BLaER1 (cell line): ENCODE measurements around the gene MIB1.

Experiments used
- H3K27ac ChIP-seq: shearing (Covaris generic); formaldehyde crosslinking; 2 replicates; pipeline ENCODE4 v1.8.1; 2022
- H3K27me3 ChIP-seq: shearing (Covaris generic); formaldehyde crosslinking; 2 replicates; pipeline ENCODE4 v1.8.1; 2022
- H3K36me3 ChIP-seq: shearing (Covaris generic); formaldehyde crosslinking; 2 replicates; pipeline ENCODE4 v1.8.1; 2022
- H3K4me1 ChIP-seq: shearing (Covaris generic); formaldehyde crosslinking; 2 replicates; pipeline ENCODE4 v1.8.1; 2022
- H3K4me2 ChIP-seq: shearing (Covaris generic); formaldehyde crosslinking; 2 replicates; pipeline ENCODE4 v1.8.1; 2022
- H3K4me3 ChIP-seq: shearing (Covaris generic); formaldehyde crosslinking; 2 replicates; pipeline ENCODE4 v1.8.1; 2022
- H3K9ac ChIP-seq: shearing (Covaris generic); formaldehyde crosslinking; 2 replicates; pipeline ENCODE4 v1.8.1; 2022
- H3K9me3 ChIP-seq: shearing (Covaris generic); formaldehyde crosslinking; 2 replicates; pipeline ENCODE4 v1.8.1; 2022
- H4K20me1 ChIP-seq: shearing (Covaris generic); formaldehyde crosslinking; 2 replicates; pipeline ENCODE4 v1.8.1; 2022
- Cebpa-rat ChIP-seq: shearing (Covaris generic); IDR thresholded peaks from 2 replicates; pipeline ENCODE4 v1.8.1; 2022

Gene MIB1

GRCh38 chr18:21903709-21904108 lies 163.1 kb downstream of the MIB1 start:
- TF ChIP-seq Cebpa-rat = no peak
- Histone ChIP-seq H3K27me3 (no peaks in the 10 kb centered on the region), H3K4me2 (no peak overlapping the region), H3K4me1 (no peaks in the 10 kb centered on the region), H3K27ac (no peak overlapping the region), H4K20me1 (no peaks in the 10 kb centered on the region), H3K36me3 (no peaks in the 10 kb centered on the region), H3K9ac (no peak overlapping the region), H3K9me3 (no peaks in the 10 kb centered on the region), H3K4me3 (no peak overlapping the region)

GRCh38 chr18:21904856-21905255 lies 164.3 kb downstream of the MIB1 start:
- no peak for TF ChIP-seq Cebpa-rat
- Histone ChIP-seq H3K4me2 (no peak overlapping the region), H4K20me1 (no peaks in the 10 kb centered on the region), H3K9me3 (no peaks in the 10 kb centered on the region), H3K27ac (no peak overlapping the region), H3K4me1 (no peaks in the 10 kb centered on the region), H3K36me3 (no peaks in the 10 kb centered on the region), H3K9ac (no peak overlapping the region), H3K27me3 (no peaks in the 10 kb centered on the region), H3K4me3 (no peak overlapping the region)

- Histone ChIP-seq H3K4me2 (no peak overlapping the region), H3K27me3 (no peaks in the 10 kb centered on the region), H3K4me1 (no peaks in the 10 kb centered on the region), H3K36me3 (no peaks in the 10 kb centered on the region), H3K9me3 (no peaks in the 10 kb centered on the region), H3K4me3 (no peak overlapping the region), H3K27ac (no peak overlapping the region), H3K9ac (no peak overlapping the region), H4K20me1 (no peaks in the 10 kb centered on the region)
- TF ChIP-seq Cebpa-rat = no peak
Observed at GRCh38 chr18:21907451-21907850, 166.9 kb downstream of the MIB1 start.

- Histone ChIP-seq H3K4me1 (no peaks in the 10 kb centered on the region), H3K4me2 (no peak overlapping the region), H3K9ac (no peak overlapping the region), H3K27me3 (no peaks in the 10 kb centered on the region), H3K36me3 (no peaks in the 10 kb centered on the region), H3K27ac (no peak overlapping the region), H4K20me1 (no peaks in the 10 kb centered on the region), H3K9me3 (no peaks in the 10 kb centered on the region), H3K4me3 (no peak overlapping the region)
- no peak for TF ChIP-seq Cebpa-rat
Observed at GRCh38 chr18:21908711-21909110, 168.1 kb downstream of the MIB1 start.

- Histone ChIP-seq H3K9me3 (no peaks in the 10 kb centered on the region), H3K36me3 (no peaks in the 10 kb centered on the region), H3K4me1 (no peaks in the 10 kb centered on the region), H4K20me1 (no peaks in the 10 kb centered on the region), H3K4me2 (no peak overlapping the region), H3K9ac (no peak overlapping the region), H3K4me3 (no peak overlapping the region), H3K27me3 (no peaks in the 10 kb centered on the region), H3K27ac (no peak overlapping the region)
- TF ChIP-seq Cebpa-rat = no peak
Observed at GRCh38 chr18:21910906-21911305, 170.3 kb downstream of the MIB1 start.

GRCh38 chr18:21911551-21911950 lies 171.0 kb downstream of the MIB1 start:
- no peaks in the 10 kb centered on the region for H3K4me1 ChIP-seq
- no peak overlapping the region for H3K4me2 ChIP-seq
- no peak for TF ChIP-seq Cebpa-rat
- H3K27me3 ChIP-seq = no peaks in the 10 kb centered on the region
- H3K36me3 ChIP-seq = no peaks in the 10 kb centered on the region
- H3K27ac ChIP-seq = no peak overlapping the region
- no peak overlapping the region for H3K4me3 ChIP-seq
- H4K20me1 ChIP-seq = no peaks in the 10 kb centered on the region
- H3K9me3 ChIP-seq = no peaks in the 10 kb centered on the region
- no peak overlapping the region for H3K9ac ChIP-seq

GRCh38 chr18:21912339-21913239 lies 172.0 kb downstream of the MIB1 start:
- no peak overlapping the region for H3K4me2 ChIP-seq
- no peaks in the 10 kb centered on the region for H3K36me3 ChIP-seq
- no peaks in the 10 kb centered on the region for H4K20me1 ChIP-seq
- no peak overlapping the region for H3K4me3 ChIP-seq
- no peak for TF ChIP-seq Cebpa-rat
- H3K9me3 ChIP-seq = 0 out of 2 replicates have a peak, but pooled peaks cover 3% of the 10 kb centered on the region
- H3K27ac ChIP-seq = no peak overlapping the region
- H3K27me3 ChIP-seq = no peaks in the 10 kb centered on the region
- no peak overlapping the region for H3K9ac ChIP-seq
- no peaks in the 10 kb centered on the region for H3K4me1 ChIP-seq

- H3K4me3 ChIP-seq = no peak overlapping the region
- H3K36me3 ChIP-seq = no peaks in the 10 kb centered on the region
- no peak overlapping the region for H3K9ac ChIP-seq
- H3K27me3 ChIP-seq = no peaks in the 10 kb centered on the region
- H3K27ac ChIP-seq = no peak overlapping the region
- peaks cover 15% of the 10 kb centered on the region; the same call in 1 of the 2 replicates for H3K9me3 ChIP-seq
- no peak for TF ChIP-seq Cebpa-rat
- H4K20me1 ChIP-seq = no peaks in the 10 kb centered on the region
- no peaks in the 10 kb centered on the region for H3K4me1 ChIP-seq
- H3K4me2 ChIP-seq = no peak overlapping the region
Observed at GRCh38 chr18:21914739-21915319, 174.2 kb downstream of the MIB1 start.

- Histone ChIP-seq H3K4me1 (no peaks in the 10 kb centered on the region), H3K4me3 (no peak overlapping the region), H3K27ac (no peak overlapping the region), H3K9me3 (peaks cover 15% of the 10 kb centered on the region; the same call in 1 of the 2 replicates), H3K4me2 (no peak overlapping the region), H3K36me3 (no peaks in the 10 kb centered on the region), H3K27me3 (no peaks in the 10 kb centered on the region), H4K20me1 (no peaks in the 10 kb centered on the region), H3K9ac (no peak overlapping the region)
- TF ChIP-seq Cebpa-rat = no peak
Observed at GRCh38 chr18:21915546-21915945, 175.0 kb downstream of the MIB1 start.

- H3K9ac ChIP-seq = no peak overlapping the region
- H3K4me1 ChIP-seq = no peaks in the 10 kb centered on the region
- H3K4me3 ChIP-seq = no peak overlapping the region
- no peak for TF ChIP-seq Cebpa-rat
- no peaks in the 10 kb centered on the region for H3K36me3 ChIP-seq
- H3K27ac ChIP-seq = no peak overlapping the region
- H4K20me1 ChIP-seq = no peaks in the 10 kb centered on the region
- no peaks in the 10 kb centered on the region for H3K27me3 ChIP-seq
- peaks cover 15% of the 10 kb centered on the region; the same call in 1 of the 2 replicates for H3K9me3 ChIP-seq
- H3K4me2 ChIP-seq = no peak overlapping the region
Observed at GRCh38 chr18:21916594-21916993, 176.0 kb downstream of the MIB1 start.
